ENCODE measurements around the gene POC1B.

Gene POC1B

GRCh38 chr12:89373763-89374572 is 151.9 kb downstream of the POC1B start (continued):
- TF ChIP-seq ZNF8 (CRISPR knock-in tag; IDR thresholded peaks at IDR 0.05) (no peak), ZNF565 (CRISPR knock-in tag; conservative IDR thresholded peaks at IDR 0.05; ENCODE audit: low read depth) (no peak), ZFP30 (CRISPR knock-in tag; IDR thresholded peaks at IDR 0.05) (no peak), RARB (CRISPR knock-in tag; IDR thresholded peaks at IDR 0.05) (no peak), CSRNP3 (CRISPR knock-in tag; IDR thresholded peaks at IDR 0.05) (no peak)

- TF ChIP-seq POU6F1 (CRISPR knock-in tag; IDR thresholded peaks at IDR 0.05; ENCODE audit: borderline replicate concordance, low read depth) = no peak
- no peak for TF ChIP-seq SNAI2 (CRISPR knock-in tag; IDR thresholded peaks at IDR 0.05)
- TF ChIP-seq TSHZ2 (CRISPR knock-in tag; IDR thresholded peaks at IDR 0.05) = no peak
- TF ChIP-seq ZNF565 (CRISPR knock-in tag; conservative IDR thresholded peaks at IDR 0.05; ENCODE audit: low read depth) = no peak
- TF ChIP-seq OSR1 (CRISPR knock-in tag; IDR thresholded peaks at IDR 0.05) = no peak
- no peak for TF ChIP-seq BACH2 (CRISPR knock-in tag; IDR thresholded peaks at IDR 0.05; ENCODE audit: borderline replicate concordance)
- no peak for TF ChIP-seq GLIS3 (CRISPR knock-in tag; IDR thresholded peaks at IDR 0.05)
- no peak for TF ChIP-seq ARNTL (CRISPR knock-in tag; IDR thresholded peaks at IDR 0.05; ENCODE audit: borderline replicate concordance, low read depth)
- TF ChIP-seq PPARA (CRISPR knock-in tag; IDR thresholded peaks at IDR 0.05; ENCODE audit: borderline replicate concordance) = no peak
- TF ChIP-seq TOX (CRISPR knock-in tag; IDR thresholded peaks at IDR 0.05; ENCODE audit: borderline replicate concordance) = no peak
- TF ChIP-seq CSDC2 (CRISPR knock-in tag; IDR thresholded peaks at IDR 0.05) = no peak
- no peak for TF ChIP-seq RARB (CRISPR knock-in tag; IDR thresholded peaks at IDR 0.05)
- no peak for TF ChIP-seq ISL1 (CRISPR knock-in tag; IDR thresholded peaks at IDR 0.05)
- ATAC-seq = no peak
These were observed 153.1 kb downstream of the POC1B start for GRCh38 chr12:89372584-89373370.

GRCh38 chr12:89370850-89371249 is 155.0 kb downstream of the POC1B start:
- TF ChIP-seq ZC3H10 (CRISPR knock-in tag; IDR thresholded peaks at IDR 0.05) (no peak; the same call in 1 of the 2 replicates), TOX (CRISPR knock-in tag; IDR thresholded peaks at IDR 0.05; ENCODE audit: borderline replicate concordance) (peak; percentile 85), CSRNP3 (CRISPR knock-in tag; IDR thresholded peaks at IDR 0.05) (no peak), PPARA (CRISPR knock-in tag; IDR thresholded peaks at IDR 0.05; ENCODE audit: borderline replicate concordance) (no peak), PATZ1 (CRISPR knock-in tag; IDR thresholded peaks at IDR 0.05; ENCODE audit: borderline replicate concordance) (peak; percentile 84; the same call in 1 of the 2 replicates), ZFP30 (CRISPR knock-in tag; IDR thresholded peaks at IDR 0.05) (no peak), ISL1 (CRISPR knock-in tag; IDR thresholded peaks at IDR 0.05) (peak; percentile 82; the same call in 1 of the 2 replicates), GLIS3 (CRISPR knock-in tag; IDR thresholded peaks at IDR 0.05) (0 out of 2 replicates have a peak, but pooled peaks have one; percentile 36), ZFP3 (CRISPR knock-in tag; IDR thresholded peaks at IDR 0.05) (peak; percentile 70; the same call in 1 of the 2 replicates)
- ATAC-seq = peak; percentile 77

Data from SK-N-SH treated with all-trans-retinoic acid at 6 μM for 48 hours (cell line).